ENCODE results near the gene ATP2B2. TPM values are rescaled to one million over a fixed set of nuclear protein-coding genes. Genes with fewer than 3 reads are reported as not detected.
"Not testable (repeated sequence)": the region's sequence is repeated elsewhere in the genome, so short reads cannot be mapped to it uniquely, and the experiment has no call there.

Gene ATP2B2
- total RNA-seq, 4 donors from 2014 or later, result 0.09 to 0.12 TPM; not detected in 2

DNA sequence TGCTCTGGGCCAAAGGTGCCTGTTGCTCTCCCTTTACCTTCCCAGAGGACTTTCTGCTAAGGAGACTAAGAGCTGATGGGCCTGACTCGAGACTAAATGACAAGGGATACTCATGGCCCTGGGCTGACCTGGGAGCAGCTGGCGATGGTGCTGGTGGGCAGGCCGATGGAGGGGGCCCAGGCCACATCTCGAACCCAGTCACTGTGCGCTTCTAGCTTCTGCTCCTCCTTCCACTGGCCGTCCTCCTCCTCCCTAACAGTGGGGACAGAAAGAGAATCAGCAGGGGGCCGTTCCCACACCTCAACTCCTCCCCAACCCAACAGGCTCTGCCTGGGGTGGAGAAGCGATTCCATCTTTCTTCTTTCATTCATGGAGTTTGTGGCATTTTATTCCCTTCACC lies 200.5 kb downstream of the ATP2B2 start:
- DNase-seq (ENCODE audit: low spot score) (no peak), ATAC-seq (ENCODE audit: low FRiP score) (no peak)
- TF ChIP-seq, protein P1, sequence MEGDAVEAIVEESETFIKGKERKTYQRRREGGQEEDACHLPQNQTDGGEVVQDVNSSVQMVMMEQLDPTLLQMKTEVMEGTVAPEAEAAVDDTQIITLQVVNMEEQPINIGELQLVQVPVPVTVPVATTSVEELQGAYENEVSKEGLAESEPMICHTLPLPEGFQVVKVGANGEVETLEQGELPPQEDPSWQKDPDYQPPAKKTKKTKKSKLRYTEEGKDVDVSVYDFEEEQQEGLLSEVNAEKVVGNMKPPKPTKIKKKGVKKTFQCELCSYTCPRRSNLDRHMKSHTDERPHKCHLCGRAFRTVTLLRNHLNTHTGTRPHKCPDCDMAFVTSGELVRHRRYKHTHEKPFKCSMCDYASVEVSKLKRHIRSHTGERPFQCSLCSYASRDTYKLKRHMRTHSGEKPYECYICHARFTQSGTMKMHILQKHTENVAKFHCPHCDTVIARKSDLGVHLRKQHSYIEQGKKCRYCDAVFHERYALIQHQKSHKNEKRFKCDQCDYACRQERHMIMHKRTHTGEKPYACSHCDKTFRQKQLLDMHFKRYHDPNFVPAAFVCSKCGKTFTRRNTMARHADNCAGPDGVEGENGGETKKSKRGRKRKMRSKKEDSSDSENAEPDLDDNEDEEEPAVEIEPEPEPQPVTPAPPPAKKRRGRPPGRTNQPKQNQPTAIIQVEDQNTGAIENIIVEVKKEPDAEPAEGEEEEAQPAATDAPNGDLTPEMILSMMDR (IDR thresholded peaks at IDR 0.05), result no peak

GRCh38 chr3:10303785-10304184 lies 201.6 kb downstream of the ATP2B2 start:
- ATAC-seq (ENCODE audit: low FRiP score) (no peak), DNase-seq (ENCODE audit: low spot score) (no peak)
- TF ChIP-seq, protein P1 (IDR thresholded peaks at IDR 0.05), result no peak

- no peak for ATAC-seq (ENCODE audit: low FRiP score)
- DNase-seq (ENCODE audit: low spot score), result no peak
- TF ChIP-seq, protein P1 (IDR thresholded peaks at IDR 0.05), result no peak
Measured at GRCh38 chr3:10303105-10303504, 202.3 kb downstream of the ATP2B2 start.

DNA sequence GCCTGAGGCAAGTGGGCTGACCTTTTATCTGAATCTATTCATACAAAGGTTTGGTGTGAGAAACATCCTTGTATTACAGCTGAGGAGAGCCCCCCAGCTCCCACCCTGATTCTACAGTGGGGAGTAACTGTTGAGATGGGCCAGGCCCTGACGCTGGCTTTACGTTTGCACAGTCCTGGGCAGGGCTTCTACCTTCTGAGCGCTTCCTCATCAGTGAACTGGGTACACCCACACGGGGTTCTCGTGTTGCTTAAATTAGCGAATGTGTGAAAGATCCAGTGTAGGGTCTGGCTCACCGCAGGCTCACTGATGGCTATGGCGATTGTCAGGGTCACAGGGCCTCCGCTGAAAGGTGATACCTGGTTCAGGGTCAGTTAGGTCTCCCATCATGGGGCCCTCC lies 205.3 kb downstream of the ATP2B2 start:
- no peak for DNase-seq (ENCODE audit: low spot score)
- TF ChIP-seq, protein P1 (IDR thresholded peaks at IDR 0.05), result no peak
- ATAC-seq (ENCODE audit: low FRiP score), result no peak

DNA sequence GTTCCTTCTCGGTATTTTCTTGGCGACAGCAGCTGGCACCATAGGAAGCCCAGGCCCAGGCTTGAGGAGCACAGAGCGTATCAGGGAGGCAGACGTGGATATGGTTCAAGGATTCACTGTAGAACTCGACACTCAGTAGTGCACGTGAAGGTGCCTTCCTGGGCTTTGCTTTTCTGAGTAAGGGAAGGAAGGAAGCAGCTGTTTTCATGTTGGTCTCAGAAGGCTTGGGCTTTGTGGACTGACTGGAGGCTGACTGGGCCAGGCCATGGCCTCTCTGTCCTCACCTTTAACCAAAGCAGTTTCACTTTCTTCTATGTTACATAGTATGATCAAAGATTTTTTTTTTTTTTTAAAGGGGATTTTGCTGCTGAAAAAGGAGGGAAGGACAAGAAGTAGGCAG lies 205.7 kb downstream of the ATP2B2 start:
- TF ChIP-seq, protein P1 (IDR thresholded peaks at IDR 0.05), result no peak
- DNase-seq (ENCODE audit: low spot score), result no peak
- no peak for ATAC-seq (ENCODE audit: low FRiP score)

GRCh38 chr3:10299175-10299574 lies 206.2 kb downstream of the ATP2B2 start:
- TF ChIP-seq, protein P1 (IDR thresholded peaks at IDR 0.05), result no peak
- ATAC-seq (ENCODE audit: low FRiP score) (no peak), DNase-seq (ENCODE audit: low spot score) (no peak)

DNA sequence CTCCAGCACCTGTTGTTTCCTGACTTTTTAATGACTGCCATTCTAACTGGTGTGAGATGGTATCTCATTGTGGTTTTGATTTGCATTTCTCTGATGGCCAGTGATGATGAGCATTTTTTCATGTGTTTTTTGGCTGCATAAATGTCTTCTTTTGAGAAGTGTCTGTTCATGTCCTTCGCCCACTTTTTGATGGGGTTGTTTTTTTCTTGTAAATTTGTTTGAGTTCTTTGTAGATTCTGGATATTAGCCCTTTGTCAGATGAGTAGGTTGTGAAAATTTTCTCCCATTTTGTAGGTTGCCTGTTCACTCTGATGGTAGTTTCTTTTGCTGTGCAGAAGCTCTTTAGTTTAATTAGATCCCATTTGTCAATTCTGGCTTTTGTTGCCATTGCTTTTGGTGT lies 207.3 kb downstream of the ATP2B2 start:
- not testable (repeated sequence) for ATAC-seq (ENCODE audit: low FRiP score); DNase-seq (ENCODE audit: low spot score)
